ENCODE data around the gene MUCL3.
A peak's percentile ranks its signal among the peaks of the same experiment; 100 is the strongest.
"Not testable (repeated sequence)": the region's sequence is repeated elsewhere in the genome, so short reads cannot be mapped to it uniquely, and the experiment has no call there.

Gene MUCL3

GRCh38 chr6:30947231-30947630 is 6.5 kb downstream of the MUCL3 start:
- DNase-seq, result no peak

DNA sequence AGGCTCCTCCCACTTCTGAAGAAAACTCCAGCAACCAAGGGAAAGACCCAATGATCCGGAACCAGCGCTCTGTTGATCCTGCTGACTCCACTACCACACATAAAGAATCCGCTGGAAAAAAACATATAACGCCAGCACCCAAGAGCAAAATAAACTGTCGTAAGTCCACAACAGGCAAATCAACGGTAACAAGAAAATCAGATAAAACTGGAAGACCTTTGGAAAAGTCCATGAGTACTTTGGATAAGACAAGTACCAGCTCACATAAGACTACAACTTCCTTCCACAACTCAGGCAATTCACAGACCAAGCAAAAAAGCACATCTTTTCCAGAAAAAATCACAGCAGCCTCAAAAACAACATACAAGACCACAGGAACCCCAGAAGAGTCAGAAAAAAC is 8.0 kb downstream of the MUCL3 start:
- no peak for DNase-seq

GRCh38 chr6:30951907-30952469 is 11.2 kb downstream of the MUCL3 start:
- DNase-seq, result no peak

DNA sequence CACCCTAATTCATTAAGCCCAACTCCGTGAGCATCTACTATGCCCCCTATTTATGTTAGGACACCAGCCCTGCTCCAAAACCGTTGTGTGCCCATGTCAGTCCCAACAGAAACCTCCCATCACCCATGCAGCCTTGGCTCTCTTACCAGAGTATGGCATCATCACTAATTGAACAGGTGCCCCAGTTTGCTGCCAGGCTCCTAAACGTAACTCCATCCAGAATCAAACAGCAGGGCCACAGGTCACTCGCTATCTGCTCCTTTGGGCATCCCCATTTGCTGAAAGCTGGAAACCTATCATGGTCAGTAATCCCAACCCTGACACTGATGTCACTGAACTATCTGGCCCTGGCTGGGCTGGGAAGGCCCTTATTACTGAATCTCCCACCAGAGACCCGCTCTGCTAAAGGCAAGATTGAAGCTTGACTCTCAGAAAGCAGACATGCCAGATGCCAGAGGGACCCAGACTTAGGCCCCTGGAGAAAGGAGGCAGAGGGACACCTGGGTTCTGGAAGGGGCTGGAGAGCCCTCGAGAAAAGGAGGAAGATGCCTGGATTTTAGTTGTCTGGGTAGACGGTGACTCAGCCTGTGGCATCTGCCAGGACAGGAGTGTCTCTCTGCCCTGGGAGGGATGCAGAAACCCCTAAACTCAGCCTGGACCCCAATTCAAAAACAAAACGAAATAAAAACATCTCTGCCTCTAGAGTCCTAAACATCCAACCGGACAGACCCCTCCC is 14.0 kb downstream of the MUCL3 start:
- no peak for DNase-seq

- DNase-seq, result peak; percentile 54
Observed at GRCh38 chr6:30955367-30956042, 14.7 kb downstream of the MUCL3 start.

DNA sequence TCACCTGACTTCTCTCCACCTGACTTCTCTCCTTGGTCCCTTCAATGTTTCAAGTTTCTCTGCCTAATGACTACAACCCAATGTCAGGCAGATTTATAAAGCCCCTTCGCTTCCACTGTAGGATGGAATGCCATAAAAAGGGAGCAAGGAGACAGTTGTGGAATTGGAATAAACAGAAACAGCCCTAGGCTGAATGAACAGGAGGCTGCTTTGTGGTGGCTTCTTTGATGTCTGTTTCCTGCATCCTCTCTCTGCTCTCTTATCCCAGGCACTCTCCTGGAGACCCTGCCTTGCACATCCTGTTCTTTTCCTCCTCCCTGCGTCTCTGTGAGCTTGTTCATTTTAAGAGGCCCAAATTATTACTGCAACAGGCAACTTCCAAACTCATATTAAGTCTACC is 16.9 kb downstream of the MUCL3 start:
- DNase-seq, result no peak

GRCh38 chr6:30960907-30961673 is 20.3 kb downstream of the MUCL3 start:
- no peak for DNase-seq

DNA sequence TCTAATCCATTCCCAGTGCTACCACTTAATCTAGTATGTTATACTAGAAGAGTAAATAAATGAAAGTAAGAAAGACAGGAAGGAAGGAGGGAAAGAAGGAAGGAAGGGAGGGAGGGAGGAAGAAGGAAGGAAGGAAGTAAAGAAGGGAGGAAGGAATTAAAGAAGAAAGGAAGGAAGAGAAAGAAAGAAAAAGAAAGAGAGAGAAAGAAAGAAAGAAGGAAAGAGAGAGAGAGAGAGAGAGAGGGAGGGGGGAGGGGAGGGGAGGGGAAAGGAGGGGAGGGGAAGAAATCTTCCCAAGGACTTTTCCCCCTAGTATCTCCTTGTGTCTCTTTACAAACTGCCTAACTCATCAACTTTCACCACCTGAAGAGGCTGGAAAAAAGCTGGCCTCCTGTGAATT is 21.9 kb downstream of the MUCL3 start:
- DNase-seq, result no peak

DNA sequence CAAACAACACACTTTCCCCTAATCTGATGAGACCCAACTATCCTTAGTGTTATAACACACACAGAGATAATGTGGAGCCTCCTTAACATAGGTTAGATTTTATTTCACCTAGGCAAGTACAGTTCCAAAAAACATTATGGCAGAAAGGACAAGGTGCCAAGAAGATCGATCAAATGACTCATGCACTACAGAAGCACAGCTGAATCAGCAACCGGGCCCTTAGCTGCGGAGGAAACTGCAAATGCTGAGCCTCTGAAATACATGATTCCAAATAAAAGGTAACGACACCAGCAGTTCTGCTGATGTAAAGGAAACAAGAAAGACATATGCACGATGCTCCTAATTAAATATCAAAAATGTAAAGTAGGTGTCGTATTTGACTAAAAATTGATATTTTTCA is 22.9 kb downstream of the MUCL3 start:
- DNase-seq, result no peak

DNA sequence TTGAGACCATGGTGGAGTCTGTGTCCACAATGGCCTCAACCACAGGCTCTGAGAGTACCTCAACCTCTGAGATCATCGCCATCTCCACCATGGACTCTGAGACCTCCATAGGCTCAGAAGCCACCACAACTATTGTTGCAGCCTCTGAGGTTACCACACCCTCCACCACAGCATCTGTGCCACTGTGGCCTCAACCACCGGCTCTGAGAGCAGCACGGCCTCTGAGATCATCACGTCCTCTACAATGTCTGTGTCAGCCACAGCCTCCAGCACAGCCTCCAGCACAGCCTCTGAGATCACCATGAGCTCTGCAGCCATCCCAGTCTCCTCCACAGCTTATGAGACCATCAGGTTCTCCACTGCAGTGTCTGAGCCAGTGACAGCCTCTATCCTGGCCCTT is 23.3 kb downstream of the MUCL3 start:
- no peak for DNase-seq

- no peak for DNase-seq
Observed at GRCh38 chr6:30965140-30965601, 24.4 kb downstream of the MUCL3 start.

DNA sequence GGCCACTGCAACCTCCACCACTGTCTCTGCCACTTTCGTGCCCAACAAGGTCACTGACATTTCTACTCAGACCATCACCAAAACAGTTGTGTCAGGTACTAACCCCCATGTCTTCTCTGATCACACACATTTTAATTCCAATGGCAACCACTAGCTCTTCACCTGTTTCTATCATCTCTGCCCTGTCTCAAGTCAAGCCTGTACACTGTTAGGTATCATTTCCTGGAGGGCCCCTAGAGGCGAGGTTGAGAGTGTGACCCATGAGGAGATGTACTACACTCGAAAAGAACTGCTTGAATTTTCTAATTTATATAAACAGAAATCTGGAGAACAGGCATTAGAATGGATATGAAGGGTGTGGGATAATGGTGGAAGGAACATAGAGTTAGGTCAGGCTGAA is 25.4 kb downstream of the MUCL3 start:
- no peak for DNase-seq

DNA sequence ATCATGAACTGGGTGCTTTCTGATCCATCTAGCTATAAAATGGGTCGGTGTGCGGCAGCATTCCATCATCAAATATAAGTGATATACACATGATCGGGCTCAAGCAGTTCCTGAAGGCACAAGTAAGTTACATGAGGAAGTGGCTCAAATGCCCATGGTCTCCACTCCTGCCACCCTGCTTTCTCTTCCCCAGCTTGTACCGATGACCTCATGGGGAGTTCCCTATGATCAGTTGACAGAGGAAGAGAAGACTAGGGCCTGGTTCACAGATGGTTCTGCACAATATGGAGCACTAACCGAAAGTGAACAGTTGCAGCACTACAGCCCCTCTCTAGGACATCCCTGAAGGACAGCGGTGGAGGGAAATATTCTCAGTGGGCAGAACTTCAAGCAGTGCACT is 28.4 kb downstream of the MUCL3 start:
- DNase-seq, result not testable (repeated sequence)

DNA sequence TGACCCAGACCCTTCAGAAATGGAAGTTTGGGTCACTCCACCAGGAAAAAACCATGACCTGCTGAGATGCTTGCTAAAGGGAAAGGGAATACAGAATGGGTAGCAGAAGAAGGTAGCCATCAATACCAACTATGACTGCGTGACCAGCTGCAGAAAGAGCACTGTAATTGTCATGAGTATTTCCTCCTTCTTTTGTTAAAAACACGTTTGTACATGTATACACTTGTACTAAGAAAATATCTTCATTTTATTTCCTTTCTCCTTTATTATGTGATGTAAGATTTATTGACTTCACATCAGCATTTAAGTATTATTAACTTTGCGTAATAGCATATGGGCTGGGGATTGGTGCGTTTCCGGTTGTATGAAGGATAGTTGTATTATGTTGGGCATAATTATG is 30.2 kb downstream of the MUCL3 start:
- DNase-seq, result no peak

DNA sequence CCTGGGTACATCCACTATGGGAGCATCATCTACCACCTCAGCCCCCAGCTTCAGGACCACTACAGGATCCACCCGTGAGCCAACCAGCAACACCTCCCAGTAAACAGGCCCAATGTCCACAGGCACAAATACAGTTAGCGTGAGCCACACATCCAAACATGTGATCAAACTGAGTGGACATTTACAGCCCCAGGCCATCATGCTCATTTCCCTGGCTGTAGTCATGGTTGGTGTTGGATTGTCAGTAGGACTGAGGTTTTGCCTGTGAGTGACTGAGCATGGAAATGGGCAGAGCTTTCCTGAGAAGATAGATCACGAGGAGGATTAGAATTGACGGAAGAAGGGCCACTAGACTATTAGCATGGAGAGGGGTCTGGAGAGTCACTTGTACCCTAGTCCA is 32.0 kb downstream of the MUCL3 start:
- no peak for DNase-seq

GRCh38 chr6:30974490-30975252 is 33.9 kb downstream of the MUCL3 start:
- DNase-seq, result no peak

DNA sequence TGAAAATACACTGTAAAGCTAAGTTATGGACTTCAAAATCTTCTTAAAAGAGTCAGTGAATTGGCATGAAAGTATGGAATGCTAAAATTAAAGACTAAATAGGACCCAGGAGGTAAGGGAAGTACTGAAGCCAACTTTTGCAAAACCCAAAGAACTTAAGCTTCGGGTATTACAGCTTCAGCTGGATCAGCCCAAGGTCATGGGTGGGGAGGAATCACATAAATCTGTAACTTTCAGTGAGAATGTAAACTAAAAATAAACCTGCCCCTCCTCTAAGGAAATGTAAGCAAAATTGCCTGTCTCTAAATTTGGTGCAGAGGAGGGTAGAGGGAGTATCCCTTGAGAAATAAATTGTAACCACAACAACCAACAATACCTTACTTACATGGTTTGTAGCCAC is 38.4 kb downstream of the MUCL3 start:
- no peak for DNase-seq

GRCh38 chr6:30979690-30980089 is 38.9 kb downstream of the MUCL3 start:
- DNase-seq, result no peak

DNA sequence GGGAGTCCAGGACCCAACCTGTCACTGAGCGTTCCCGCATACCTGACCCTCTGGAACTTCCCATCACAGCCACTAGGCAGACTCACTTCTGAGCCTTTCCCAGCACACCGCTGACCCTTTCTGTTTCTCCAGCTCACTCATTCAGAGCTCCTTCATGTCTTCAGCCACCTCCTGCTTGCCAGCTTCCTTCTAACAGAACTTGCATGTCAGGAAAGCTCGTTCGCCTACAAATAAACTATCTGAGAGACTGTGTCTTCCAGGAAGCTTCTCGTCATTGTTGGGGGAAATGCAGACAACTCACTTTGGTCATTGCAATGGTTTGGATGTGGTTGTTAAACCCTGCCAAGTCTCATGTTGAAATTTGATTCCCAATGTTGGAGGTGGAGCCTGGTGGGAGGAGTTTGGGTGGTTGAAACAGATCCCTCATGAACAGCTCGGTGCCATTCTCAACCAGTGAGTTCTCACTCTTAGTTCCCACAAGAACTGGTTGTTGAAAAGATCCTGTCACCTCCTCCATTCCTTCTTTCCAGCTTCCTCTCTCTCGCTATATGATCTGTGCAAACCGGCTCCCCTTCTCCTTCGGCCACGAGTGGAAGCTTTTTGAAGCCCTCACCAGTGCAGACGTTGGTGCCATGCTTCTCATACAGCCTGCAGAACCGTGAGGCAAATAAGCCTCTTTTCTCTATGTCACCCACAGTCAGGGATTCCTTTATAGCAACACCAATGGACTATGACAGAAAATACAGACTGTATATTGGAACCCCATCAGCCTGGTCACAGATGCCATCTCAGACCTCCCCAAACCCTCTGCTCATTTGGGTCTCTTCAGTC is 41.4 kb downstream of the MUCL3 start:
- no peak for DNase-seq

- no peak for DNase-seq
Observed at GRCh38 chr6:30983439-30983838, 42.7 kb downstream of the MUCL3 start, which contains the start of gene MUC21. Gene MUC21 (plus strand): TSS chr6:30983718. CDS start chr6:30983959, 241 bp downstream.

- DNase-seq, result no peak
Observed at GRCh38 chr6:30985490-30985889, 44.7 kb downstream of the MUCL3 start.

- no peak for DNase-seq
Observed at GRCh38 chr6:30987304-30987703, 46.5 kb downstream of the MUCL3 start.
